HG02943 (cell line): ENCODE results near the gene PRKCE.
"Not testable (repeated sequence)": the region's sequence is repeated elsewhere in the genome, so short reads cannot be mapped to it uniquely, and the experiment has no call there.

ENCODE experiments used
- ATAC-seq: cut with Tn5 transposase; IDR thresholded peaks from one replicate; pipeline ENCODE4 v1.9.1; 2021; ENCODE audit warnings: mild to moderate bottlenecking, low read depth, moderate library complexity; ENCODE audit not compliant: unreplicated experiment

PRKCE gene

GRCh38 chr2:45851111-45851510 is 199.6 kb downstream of the PRKCE start:
- ATAC-seq: no peak

DNA sequence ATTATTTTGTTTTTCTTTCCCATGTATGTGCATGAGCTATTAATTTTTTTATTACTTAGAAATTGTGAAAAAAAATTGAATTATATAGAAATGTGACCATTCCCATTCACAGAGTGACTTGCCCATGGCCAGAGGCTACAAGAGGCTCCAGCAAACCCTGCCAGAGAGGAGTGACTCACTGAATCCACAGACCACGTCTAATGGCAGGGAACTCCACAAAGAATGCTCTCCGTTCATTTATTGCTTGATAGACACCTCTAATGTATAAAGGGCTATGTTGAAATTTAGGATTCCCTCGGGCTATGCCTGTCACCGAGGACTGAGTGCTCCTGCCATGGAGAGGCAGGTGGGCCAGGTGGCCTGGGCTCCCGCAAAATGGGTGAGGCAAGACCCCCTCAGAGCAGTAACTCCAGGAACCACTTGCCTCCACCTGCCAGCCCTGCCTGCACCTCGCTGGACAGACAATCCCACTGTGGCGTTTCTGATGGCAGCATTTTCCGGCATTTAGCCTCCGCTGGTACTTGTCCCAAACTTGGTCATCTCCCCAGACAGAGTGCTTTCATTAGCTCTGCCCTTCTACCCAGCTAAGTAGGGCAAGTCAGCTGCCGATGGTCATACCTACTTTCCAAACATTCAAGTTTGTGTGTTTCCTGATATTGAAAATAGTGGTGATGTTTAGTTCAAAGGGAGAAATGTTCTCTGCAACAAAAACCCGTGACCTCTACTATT is 200.3 kb downstream of the PRKCE start:
- ATAC-seq: no peak

DNA sequence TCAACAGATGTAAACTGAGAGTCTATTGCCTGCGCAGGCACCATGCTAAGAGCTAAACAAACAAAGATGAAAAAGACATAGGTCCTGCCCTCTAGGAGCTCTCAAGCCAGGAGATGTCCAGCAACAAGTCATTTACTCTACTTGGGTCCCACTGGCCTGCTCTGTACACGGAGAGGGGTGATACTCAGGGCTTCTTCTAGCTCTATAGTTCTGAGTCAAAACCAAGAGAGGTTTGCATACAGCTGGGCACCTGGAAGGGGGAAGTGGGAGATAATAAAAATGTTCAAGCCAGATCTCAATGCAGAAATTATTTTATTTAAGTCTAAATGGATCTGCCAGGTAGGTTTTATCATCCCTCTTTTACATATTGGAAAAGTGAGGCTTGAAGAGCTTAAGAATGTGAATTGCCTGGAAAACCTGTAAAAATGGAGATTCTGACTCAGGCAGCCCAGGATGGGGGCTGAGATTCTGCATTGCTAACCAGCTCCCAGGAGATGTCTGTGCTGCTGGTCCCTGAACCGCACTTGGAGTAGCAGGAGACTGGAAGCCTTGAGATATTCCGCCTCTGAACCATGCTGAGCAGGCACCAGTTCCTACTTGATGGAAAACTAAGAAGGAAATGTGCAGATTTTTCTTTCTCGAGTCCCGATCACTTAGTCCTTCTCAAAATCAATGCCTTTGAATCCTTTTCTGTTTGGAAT is 201.1 kb downstream of the PRKCE start:
- peak; percentile 65 for ATAC-seq

- ATAC-seq: no peak
Measured at GRCh38 chr2:45855374-45855773, 203.9 kb downstream of the PRKCE start.

- ATAC-seq: no peak
Measured at GRCh38 chr2:45856391-45857274, 205.2 kb downstream of the PRKCE start.

- no peak for ATAC-seq
Measured at GRCh38 chr2:45857275-45857609, 205.8 kb downstream of the PRKCE start.

DNA sequence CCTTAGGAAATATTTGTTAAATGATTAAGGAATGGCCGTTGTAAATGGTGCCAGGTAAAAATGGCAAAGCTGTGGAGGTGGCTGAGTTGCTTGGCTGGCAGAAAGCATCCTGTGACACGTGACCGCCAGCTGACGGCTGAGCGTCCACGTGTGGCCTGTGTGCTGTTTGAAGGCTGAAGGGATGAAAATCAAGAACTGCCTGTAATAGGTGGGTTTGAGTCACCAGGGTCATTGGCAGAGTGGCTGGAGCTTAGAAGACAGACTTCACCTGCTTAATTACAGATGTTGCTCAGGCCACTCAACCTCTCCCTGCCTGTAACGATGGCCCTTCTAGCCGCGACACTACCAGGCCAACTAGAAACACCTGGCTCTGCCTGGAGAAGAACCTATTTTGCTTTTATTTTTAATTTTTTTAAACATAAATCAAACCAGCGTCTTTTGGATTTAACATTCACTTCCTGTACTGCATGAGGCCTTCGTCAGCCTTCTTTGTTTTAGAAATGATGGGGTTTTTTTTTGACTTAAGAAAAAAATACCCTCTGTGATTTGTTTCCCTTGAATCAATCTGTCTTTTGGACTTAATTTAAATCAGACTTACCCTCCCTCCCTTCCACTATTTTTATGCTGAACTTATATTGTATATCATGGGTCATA is 206.5 kb downstream of the PRKCE start:
- no peak for ATAC-seq

DNA sequence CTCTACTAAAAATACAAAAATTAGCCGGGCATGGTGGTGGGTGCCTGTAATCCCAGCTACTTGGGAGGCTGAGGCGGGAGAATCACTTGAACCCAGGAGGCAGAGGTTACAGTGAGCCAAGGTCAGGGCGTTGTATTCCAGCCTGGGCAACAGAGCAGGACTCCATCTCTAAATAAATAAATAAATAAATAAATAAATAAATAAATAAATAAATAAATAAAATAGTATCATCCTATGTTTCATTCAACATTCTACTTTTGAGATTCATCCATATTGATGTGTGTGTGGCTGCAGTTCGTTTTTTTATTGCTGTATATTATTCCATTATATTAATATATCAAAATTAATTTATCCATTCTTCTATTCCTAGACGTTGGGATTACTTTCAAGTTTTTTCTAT is 207.4 kb downstream of the PRKCE start:
- ATAC-seq: not testable (repeated sequence)

- ATAC-seq: no peak
Measured at GRCh38 chr2:45859682-45860081, 208.2 kb downstream of the PRKCE start.

- ATAC-seq: no peak
Measured at GRCh38 chr2:45860136-45861121, 209.0 kb downstream of the PRKCE start.

DNA sequence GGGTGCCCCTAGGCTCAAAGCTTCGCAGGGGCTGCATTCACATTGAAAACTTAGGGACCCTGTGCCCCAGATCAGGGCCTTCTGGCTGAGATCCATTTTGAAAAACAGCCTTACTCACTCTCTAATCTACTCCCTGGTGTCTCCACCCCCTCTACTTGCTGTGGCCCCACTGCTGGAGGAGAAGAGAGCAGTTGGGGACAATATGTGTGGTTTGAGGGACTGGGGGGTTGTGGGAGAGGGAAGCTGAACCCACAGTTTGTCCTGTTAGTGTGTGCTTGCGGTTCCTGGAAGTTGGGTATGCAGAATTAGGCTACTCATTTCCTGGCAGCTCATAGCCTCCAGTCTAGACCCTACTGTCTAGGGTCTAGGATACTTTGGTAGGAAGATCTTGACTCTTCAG is 211.4 kb downstream of the PRKCE start:
- no peak for ATAC-seq

GRCh38 chr2:45864121-45864520 is 212.6 kb downstream of the PRKCE start:
- ATAC-seq: no peak

GRCh38 chr2:45867349-45867748 is 215.9 kb downstream of the PRKCE start:
- ATAC-seq: no peak

DNA sequence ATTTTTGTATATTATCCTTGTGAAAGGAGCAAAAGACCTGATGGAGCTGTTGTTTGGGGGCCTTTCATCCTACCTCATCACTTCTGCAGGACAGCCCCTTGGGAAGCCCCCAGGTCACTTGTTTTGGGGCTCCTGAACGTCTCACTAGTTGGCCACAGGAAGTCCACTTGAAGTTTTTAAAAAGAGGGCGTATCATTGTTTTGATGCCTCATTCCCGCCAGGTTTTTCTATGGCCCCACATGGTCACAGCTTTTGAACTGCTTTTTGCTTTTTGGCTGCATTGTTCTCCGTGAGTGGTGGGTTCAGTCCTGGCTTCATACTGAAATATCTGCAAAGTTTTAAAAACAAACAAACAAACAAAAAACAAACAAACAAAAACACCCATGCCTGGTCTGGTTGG is 216.3 kb downstream of the PRKCE start:
- no peak for ATAC-seq

DNA sequence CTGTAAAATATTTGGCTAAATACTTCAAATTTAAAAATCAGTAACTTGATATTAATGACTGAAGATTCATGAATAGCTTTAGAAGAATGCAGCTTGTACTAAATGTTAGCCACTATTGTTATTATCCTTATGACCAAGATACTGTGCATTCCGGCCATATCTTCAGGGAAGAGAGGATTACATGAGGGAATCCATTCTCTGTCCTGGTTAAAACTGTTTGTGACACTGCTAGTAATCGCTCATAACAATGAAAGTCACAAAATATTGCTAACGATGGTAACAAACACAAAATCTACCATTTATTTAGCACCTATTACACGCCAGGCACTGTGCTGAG is 217.7 kb downstream of the PRKCE start:
- no peak for ATAC-seq

DNA sequence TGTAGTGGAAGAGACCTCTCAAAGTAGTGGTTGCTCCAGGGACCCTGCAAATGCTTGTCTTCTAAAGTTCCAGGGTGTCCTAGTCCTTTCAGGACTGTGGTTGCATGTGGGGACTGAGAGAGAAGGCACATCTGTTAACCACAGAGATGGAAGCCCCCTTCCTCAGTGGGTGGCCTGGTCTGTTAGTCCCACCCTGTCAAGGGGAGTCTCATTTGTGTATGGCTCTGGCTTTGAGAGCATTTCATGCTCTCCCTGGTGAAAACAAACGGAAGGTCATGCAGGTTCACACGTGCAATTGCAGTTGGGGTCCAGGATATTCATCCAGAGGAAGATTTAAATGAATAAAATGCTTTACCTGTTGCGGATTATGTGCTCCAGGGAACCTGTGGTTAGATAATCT is 219.6 kb downstream of the PRKCE start:
- no peak for ATAC-seq

DNA sequence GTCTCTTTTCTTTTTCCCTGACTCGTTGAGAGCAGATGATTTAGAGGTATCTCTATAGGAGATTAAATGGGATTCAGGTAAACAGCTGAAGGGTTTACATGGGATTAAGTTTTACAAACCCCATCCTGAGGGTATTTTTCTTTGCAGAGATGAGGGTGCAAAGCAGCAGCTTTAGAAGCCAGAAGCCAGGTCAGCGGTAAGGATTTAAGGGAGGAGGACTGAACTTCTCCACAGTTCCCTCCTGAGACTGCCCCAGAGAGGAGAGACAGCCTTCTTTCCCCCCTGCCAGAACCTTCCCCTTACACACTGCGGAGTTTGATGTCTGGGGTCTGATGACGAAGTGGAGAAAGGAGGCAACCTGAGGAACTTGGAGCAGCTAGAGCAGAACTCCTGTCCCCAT is 220.1 kb downstream of the PRKCE start:
- no peak for ATAC-seq

DNA sequence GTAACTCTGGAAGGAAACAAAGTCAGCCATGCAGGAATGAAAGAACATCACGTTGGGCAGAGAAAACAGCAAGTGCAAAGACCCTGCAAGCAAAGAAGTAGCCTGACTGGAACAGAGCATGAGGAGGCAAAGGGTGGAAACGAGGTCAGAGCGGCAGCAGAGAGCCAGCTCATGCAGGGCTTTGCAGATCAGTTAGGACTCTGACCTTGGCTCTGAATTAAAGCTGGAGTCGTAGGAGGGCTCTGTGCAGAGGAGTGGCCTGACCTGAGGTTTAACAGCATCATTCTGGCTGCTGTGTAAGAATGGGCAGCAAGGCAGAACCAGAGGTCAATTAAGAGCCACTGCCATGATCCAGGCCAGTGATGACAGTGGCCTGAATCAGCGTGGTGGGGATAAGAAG is 220.7 kb downstream of the PRKCE start:
- ATAC-seq: no peak

GRCh38 chr2:45874344-45874743 is 222.9 kb downstream of the PRKCE start:
- no peak for ATAC-seq

- ATAC-seq: no peak
Measured at GRCh38 chr2:45876611-45877010, 225.1 kb downstream of the PRKCE start.
